Osteocyte (in vitro differentiated cells): ENCODE measurements around the gene SHMT1. TPM values are rescaled to one million over a fixed set of nuclear protein-coding genes. Genes with fewer than 3 reads are reported as not detected.

Experiments used
- DNase-seq: peaks from one replicate; pipeline ENCODE4 v3.0.0; 2021; ENCODE audit warnings: mixed read lengths; ENCODE audit not compliant: unreplicated experiment; ENCODE audit errors: extremely low spot score
- H3K27ac Mint-ChIP-seq: one replicate; pipeline ENCODE4 v1.8.0; 2021; ENCODE audit warnings: mild to moderate bottlenecking, mixed read lengths; ENCODE audit not compliant: unreplicated experiment
- H3K27me3 Mint-ChIP-seq: one replicate; pipeline ENCODE4 v1.8.0; 2021; ENCODE audit warnings: mixed read lengths; ENCODE audit not compliant: unreplicated experiment
- H3K36me3 Mint-ChIP-seq: one replicate; pipeline ENCODE4 v1.8.0; 2021; ENCODE audit warnings: mixed read lengths; ENCODE audit not compliant: unreplicated experiment
- H3K4me1 Mint-ChIP-seq: one replicate; pipeline ENCODE4 v1.8.0; 2021; ENCODE audit warnings: mixed read lengths; ENCODE audit not compliant: unreplicated experiment
- H3K4me3 Mint-ChIP-seq: one replicate; pipeline ENCODE4 v1.8.0; 2021; ENCODE audit warnings: mild to moderate bottlenecking, moderate library complexity, mixed read lengths; ENCODE audit not compliant: unreplicated experiment
- H3K9me3 Mint-ChIP-seq: one replicate; pipeline ENCODE4 v1.8.0; 2021; ENCODE audit warnings: mixed read lengths; ENCODE audit not compliant: unreplicated experiment
- CTCF ChIP-seq: fragments of 200-600 bp; sonication (generic); IDR thresholded peaks from 2 replicates; pipeline ENCODE4 v1.5.0; 2021; ENCODE audit warnings: antibody characterized with exemption, mild to moderate bottlenecking, moderate library complexity
- total RNA-seq: library from RNA; stranded (reverse); gene quantifications from 2 replicates; pipeline ENCODE4 v1.2.1, GENCODE V29; 2021

Gene SHMT1
- total RNA-seq, 1 donor from 2014 or later, result 5.4 TPM

- no peak for TF ChIP-seq CTCF
- no peak for DNase-seq
- H3K9me3 Mint-ChIP-seq, result no peaks in the 10 kb centered on the region
- H3K27me3 Mint-ChIP-seq, result no peaks in the 10 kb centered on the region
- no peaks in the 10 kb centered on the region for H3K4me1 Mint-ChIP-seq
- no peak overlapping the region for H3K27ac Mint-ChIP-seq
- H3K4me3 Mint-ChIP-seq, result no peak overlapping the region
- peaks cover 6% of the 10 kb centered on the region for H3K36me3 Mint-ChIP-seq
These were observed 31.5 kb downstream of the SHMT1 start for GRCh38 chr17:18331879-18332278.

GRCh38 chr17:18328643-18329204 is 34.6 kb downstream of the SHMT1 start:
- H3K9me3 Mint-ChIP-seq, result no peaks in the 10 kb centered on the region
- H3K4me1 Mint-ChIP-seq, result no peaks in the 10 kb centered on the region
- no peaks in the 10 kb centered on the region for H3K27me3 Mint-ChIP-seq
- H3K27ac Mint-ChIP-seq, result no peak overlapping the region
- H3K36me3 Mint-ChIP-seq, result peaks cover 21% of the 10 kb centered on the region
- no peak overlapping the region for H3K4me3 Mint-ChIP-seq
- no peak for DNase-seq
- TF ChIP-seq CTCF, result no peak

GRCh38 chr17:18327556-18327955 is 35.8 kb downstream of the SHMT1 start:
- DNase-seq, result no peak
- H3K27ac Mint-ChIP-seq, result no peak overlapping the region
- no peak for TF ChIP-seq CTCF
- no peaks in the 10 kb centered on the region for H3K4me1 Mint-ChIP-seq
- no peaks in the 10 kb centered on the region for H3K27me3 Mint-ChIP-seq
- no peaks in the 10 kb centered on the region for H3K9me3 Mint-ChIP-seq
- peaks cover 22% of the 10 kb centered on the region for H3K36me3 Mint-ChIP-seq
- H3K4me3 Mint-ChIP-seq, result no peak overlapping the region

- Mint-ChIP-seq H3K4me1 (no peaks in the 10 kb centered on the region), H3K27ac (no peak overlapping the region), H3K36me3 (peaks cover 25% of the 10 kb centered on the region), H3K4me3 (no peak overlapping the region), H3K27me3 (no peaks in the 10 kb centered on the region), H3K9me3 (no peaks in the 10 kb centered on the region)
- no peak for TF ChIP-seq CTCF
- DNase-seq, result no peak
These were observed 36.3 kb downstream of the SHMT1 start for GRCh38 chr17:18327093-18327492.

GRCh38 chr17:18326572-18326971 is 36.8 kb downstream of the SHMT1 start:
- H3K4me3 Mint-ChIP-seq, result no peak overlapping the region
- H3K27ac Mint-ChIP-seq, result no peak overlapping the region
- no peaks in the 10 kb centered on the region for H3K4me1 Mint-ChIP-seq
- no peaks in the 10 kb centered on the region for H3K27me3 Mint-ChIP-seq
- TF ChIP-seq CTCF, result no peak
- no peaks in the 10 kb centered on the region for H3K9me3 Mint-ChIP-seq
- no peak for DNase-seq
- peaks cover 25% of the 10 kb centered on the region for H3K36me3 Mint-ChIP-seq
